ENCODE measurements around the gene RING1.

The RING1 gene

GRCh38 chr6:33185190-33185589, 23.1 kb upstream of the RING1 start:
- Histone ChIP-seq H3K4me1 (ENCODE audit: control insufficient read depth, insufficient read depth, low read length) (no peaks in the 10 kb centered on the region), H3K27me3 (ENCODE audit: control insufficient read depth, insufficient read depth, low read length, poor library complexity, severe bottlenecking) (peaks cover 10% of the 10 kb centered on the region), H3K4me3 (ENCODE audit: insufficient read depth, low read depth, low read length) (no peak overlapping the region), H3K27ac (ENCODE audit: insufficient read depth, low read depth, low read length, poor library complexity, severe bottlenecking) (no peak overlapping the region), H3K9me3 (ENCODE audit: control insufficient read depth, low read length) (no peaks in the 10 kb centered on the region), H3K36me3 (ENCODE audit: control insufficient read depth, insufficient read depth, low read length) (no peaks in the 10 kb centered on the region)
- WGBS, 2 experiments, result 73 to 74% methylated on average over 8 of the region's 9 CpGs

- H3K27ac ChIP-seq (ENCODE audit: insufficient read depth, low read depth, low read length, poor library complexity, severe bottlenecking), result no peak overlapping the region
- no peaks in the 10 kb centered on the region for H3K9me3 ChIP-seq (ENCODE audit: control insufficient read depth, low read length)
- H3K36me3 ChIP-seq (ENCODE audit: control insufficient read depth, insufficient read depth, low read length), result no peaks in the 10 kb centered on the region
- 77 to 80% methylated on average over 4 of the region's 4 CpGs for WGBS, 2 experiments
- no peaks in the 10 kb centered on the region for H3K4me1 ChIP-seq (ENCODE audit: control insufficient read depth, insufficient read depth, low read length)
- H3K27me3 ChIP-seq (ENCODE audit: control insufficient read depth, insufficient read depth, low read length, poor library complexity, severe bottlenecking), result peaks cover 12% of the 10 kb centered on the region
- no peak overlapping the region for H3K4me3 ChIP-seq (ENCODE audit: insufficient read depth, low read depth, low read length)
Observed at GRCh38 chr6:33185654-33186187, 22.6 kb upstream of the RING1 start.

- 76 to 84% methylated on average over 1 of the region's 1 CpG for WGBS, 2 experiments
- peaks cover 33% of the 10 kb centered on the region for H3K27me3 ChIP-seq (ENCODE audit: control insufficient read depth, insufficient read depth, low read length, poor library complexity, severe bottlenecking)
- no peak overlapping the region for H3K27ac ChIP-seq (ENCODE audit: insufficient read depth, low read depth, low read length, poor library complexity, severe bottlenecking)
- no peaks in the 10 kb centered on the region for H3K9me3 ChIP-seq (ENCODE audit: control insufficient read depth, low read length)
- no peak overlapping the region for H3K4me3 ChIP-seq (ENCODE audit: insufficient read depth, low read depth, low read length)
- H3K4me1 ChIP-seq (ENCODE audit: control insufficient read depth, insufficient read depth, low read length), result peaks cover 12% of the 10 kb centered on the region
- no peaks in the 10 kb centered on the region for H3K36me3 ChIP-seq (ENCODE audit: control insufficient read depth, insufficient read depth, low read length)
Observed at GRCh38 chr6:33187809-33188208, 20.5 kb upstream of the RING1 start.

- peaks cover 37% of the 10 kb centered on the region for H3K27me3 ChIP-seq (ENCODE audit: control insufficient read depth, insufficient read depth, low read length, poor library complexity, severe bottlenecking)
- H3K36me3 ChIP-seq (ENCODE audit: control insufficient read depth, insufficient read depth, low read length), result no peaks in the 10 kb centered on the region
- no peaks in the 10 kb centered on the region for H3K9me3 ChIP-seq (ENCODE audit: control insufficient read depth, low read length)
- WGBS, 2 experiments, result 83 to 86% methylated on average over 8 of the region's 8 CpGs
- no peak overlapping the region for H3K27ac ChIP-seq (ENCODE audit: insufficient read depth, low read depth, low read length, poor library complexity, severe bottlenecking)
- H3K4me1 ChIP-seq (ENCODE audit: control insufficient read depth, insufficient read depth, low read length), result peaks cover 12% of the 10 kb centered on the region
- H3K4me3 ChIP-seq (ENCODE audit: insufficient read depth, low read depth, low read length), result no peak overlapping the region
Observed at GRCh38 chr6:33189164-33189563, 19.1 kb upstream of the RING1 start.

GRCh38 chr6:33189625-33190448, 18.5 kb upstream of the RING1 start:
- H3K9me3 ChIP-seq (ENCODE audit: control insufficient read depth, low read length), result no peaks in the 10 kb centered on the region
- peaks cover 12% of the 10 kb centered on the region for H3K4me1 ChIP-seq (ENCODE audit: control insufficient read depth, insufficient read depth, low read length)
- 77 to 83% methylated on average over 7 of the region's 7 CpGs for WGBS, 2 experiments
- peaks cover 2% of the 10 kb centered on the region for H3K36me3 ChIP-seq (ENCODE audit: control insufficient read depth, insufficient read depth, low read length)
- H3K27me3 ChIP-seq (ENCODE audit: control insufficient read depth, insufficient read depth, low read length, poor library complexity, severe bottlenecking), result peaks cover 37% of the 10 kb centered on the region
- H3K4me3 ChIP-seq (ENCODE audit: insufficient read depth, low read depth, low read length), result no peak overlapping the region
- no peak overlapping the region for H3K27ac ChIP-seq (ENCODE audit: insufficient read depth, low read depth, low read length, poor library complexity, severe bottlenecking)

- Histone ChIP-seq H3K4me1 (ENCODE audit: control insufficient read depth, insufficient read depth, low read length) (peaks cover 12% of the 10 kb centered on the region), H3K9me3 (ENCODE audit: control insufficient read depth, low read length) (no peaks in the 10 kb centered on the region), H3K36me3 (ENCODE audit: control insufficient read depth, insufficient read depth, low read length) (peaks cover 4% of the 10 kb centered on the region), H3K27ac (ENCODE audit: insufficient read depth, low read depth, low read length, poor library complexity, severe bottlenecking) (no peak overlapping the region), H3K27me3 (ENCODE audit: control insufficient read depth, insufficient read depth, low read length, poor library complexity, severe bottlenecking) (peaks cover 37% of the 10 kb centered on the region), H3K4me3 (ENCODE audit: insufficient read depth, low read depth, low read length) (no peak overlapping the region)
- WGBS, 2 experiments, result 84 to 89% methylated on average over 11 of the region's 11 CpGs
Observed at GRCh38 chr6:33190504-33191107, 17.7 kb upstream of the RING1 start.

GRCh38 chr6:33191383-33192104, 16.8 kb upstream of the RING1 start:
- H3K9me3 ChIP-seq (ENCODE audit: control insufficient read depth, low read length), result no peaks in the 10 kb centered on the region
- peak overlapping the region; percentile 11 for H3K4me3 ChIP-seq (ENCODE audit: insufficient read depth, low read depth, low read length)
- peaks cover 12% of the 10 kb centered on the region for H3K4me1 ChIP-seq (ENCODE audit: control insufficient read depth, insufficient read depth, low read length)
- H3K27ac ChIP-seq (ENCODE audit: insufficient read depth, low read depth, low read length, poor library complexity, severe bottlenecking), result no peak overlapping the region
- WGBS, 2 experiments, result 64 to 68% methylated on average over 8 of the region's 8 CpGs
- H3K27me3 ChIP-seq (ENCODE audit: control insufficient read depth, insufficient read depth, low read length, poor library complexity, severe bottlenecking), result peaks cover 32% of the 10 kb centered on the region
- peaks cover 8% of the 10 kb centered on the region for H3K36me3 ChIP-seq (ENCODE audit: control insufficient read depth, insufficient read depth, low read length)

- Histone ChIP-seq H3K9me3 (ENCODE audit: control insufficient read depth, low read length) (no peaks in the 10 kb centered on the region), H3K27ac (ENCODE audit: insufficient read depth, low read depth, low read length, poor library complexity, severe bottlenecking) (no peak within 1 kb of the TSS), H3K36me3 (ENCODE audit: control insufficient read depth, insufficient read depth, low read length) (peaks cover 8% of the 10 kb centered on the region), H3K27me3 (ENCODE audit: control insufficient read depth, insufficient read depth, low read length, poor library complexity, severe bottlenecking) (peaks cover 28% of the 10 kb centered on the region), H3K4me3 (ENCODE audit: insufficient read depth, low read depth, low read length) (peak within 1 kb of the TSS; percentile 22), H3K4me1 (ENCODE audit: control insufficient read depth, insufficient read depth, low read length) (peaks cover 12% of the 10 kb centered on the region)
- 10% methylated on average over 29 to 33 of the region's 35 CpGs for WGBS, 2 experiments
Observed at GRCh38 chr6:33192105-33192646, 16.1 kb upstream of the RING1 start, which contains the start of gene COL11A2. Gene COL11A2 (minus strand): TSS chr6:33192467. CDS start chr6:33192240, 227 bp downstream.

GRCh38 chr6:33192671-33193602, 15.4 kb upstream of the RING1 start:
- H3K27ac ChIP-seq (ENCODE audit: insufficient read depth, low read depth, low read length, poor library complexity, severe bottlenecking), result no peak overlapping the region
- peaks cover 28% of the 10 kb centered on the region for H3K27me3 ChIP-seq (ENCODE audit: control insufficient read depth, insufficient read depth, low read length, poor library complexity, severe bottlenecking)
- WGBS, 2 experiments, result 5% methylated on average over 62 to 71 of the region's 72 CpGs
- H3K9me3 ChIP-seq (ENCODE audit: control insufficient read depth, low read length), result no peaks in the 10 kb centered on the region
- peak overlapping the region; percentile 22 for H3K4me3 ChIP-seq (ENCODE audit: insufficient read depth, low read depth, low read length)
- H3K36me3 ChIP-seq (ENCODE audit: control insufficient read depth, insufficient read depth, low read length), result peaks cover 8% of the 10 kb centered on the region
- peaks cover 12% of the 10 kb centered on the region for H3K4me1 ChIP-seq (ENCODE audit: control insufficient read depth, insufficient read depth, low read length)
